ENCODE data around the gene PCDHGC5.

GRCh38 chr5:141523991-141524390 lies 35.1 kb downstream of the PCDHGC5 start:
- TF ChIP-seq CTCF (IDR thresholded peaks at IDR 0.05 in 4 of 5, conservative IDR thresholded peaks at IDR 0.05 in 1 of 5), result no peak
- TF ChIP-seq POLR2A (IDR thresholded peaks at IDR 0.05), result no peak

Measured in gastrocnemius medialis (tissue), 4 donors.